ENCODE measurements around the gene OR1A2. TPM values are rescaled to one million over a fixed set of nuclear protein-coding genes. Genes with fewer than 3 reads are reported as not detected.
A peak's percentile ranks its signal among the peaks of the same experiment; 100 is the strongest.
"Not testable (repeated sequence)": the region's sequence is repeated elsewhere in the genome, so short reads cannot be mapped to it uniquely, and the experiment has no call there.

Gene OR1A2, protein sequence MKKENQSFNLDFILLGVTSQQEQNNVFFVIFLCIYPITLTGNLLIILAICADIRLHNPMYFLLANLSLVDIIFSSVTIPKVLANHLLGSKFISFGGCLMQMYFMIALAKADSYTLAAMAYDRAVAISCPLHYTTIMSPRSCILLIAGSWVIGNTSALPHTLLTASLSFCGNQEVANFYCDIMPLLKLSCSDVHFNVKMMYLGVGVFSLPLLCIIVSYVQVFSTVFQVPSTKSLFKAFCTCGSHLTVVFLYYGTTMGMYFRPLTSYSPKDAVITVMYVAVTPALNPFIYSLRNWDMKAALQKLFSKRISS
- not detected for total RNA-seq

GRCh38 chr17:3197219-3197618 is at the start of gene OR1A2:
Gene OR1A2, plus strand, starts transcription at chr17:3197519. Its CDS starts 0 bp downstream, at chr17:3197519.
- H3K9me3 Mint-ChIP-seq = no peaks in the 10 kb centered on the region

DNA sequence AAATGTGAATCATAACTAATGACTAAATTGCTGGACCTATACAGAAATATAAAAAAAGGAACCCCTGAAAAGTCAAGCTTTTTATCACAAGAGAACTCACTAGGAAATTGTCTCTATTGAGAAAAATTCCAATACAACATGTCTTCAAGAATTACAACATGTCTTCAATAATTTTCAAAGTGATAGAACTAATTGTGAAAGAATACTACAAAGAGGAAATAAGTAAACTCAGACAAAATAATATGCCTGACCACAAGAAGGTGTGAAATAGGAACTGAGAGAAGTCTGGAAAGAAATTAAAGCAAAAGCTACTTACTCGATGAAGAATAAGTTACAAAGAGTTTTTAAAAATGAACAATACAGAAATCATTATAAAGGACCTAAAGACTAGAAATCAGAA is 40.1 kb upstream of the OR1A2 start:
- no peak for DNase-seq
- Mint-ChIP-seq H3K27me3 (peaks cover 8% of the 10 kb centered on the region), H3K4me3 (no peak overlapping the region), H3K9me3 (no peaks in the 10 kb centered on the region), H3K27ac (no peak overlapping the region), H3K36me3 (ENCODE audit: low read depth) (no peaks in the 10 kb centered on the region), H3K4me1 (no peaks in the 10 kb centered on the region)
- ChIA-PET POLR2A (no interaction called here), CTCF (no interaction called here)

More at GRCh38 chr17:3197219-3197618, at the start of gene OR1A2:
- H3K27ac Mint-ChIP-seq = no peak within 1 kb of the TSS
- H3K36me3 Mint-ChIP-seq (ENCODE audit: low read depth) = no peaks in the 10 kb centered on the region
- H3K4me1 Mint-ChIP-seq = no peaks in the 10 kb centered on the region
- CTCF ChIA-PET = no interaction called here
- H3K4me3 Mint-ChIP-seq = no peak within 1 kb of the TSS
- no peak for DNase-seq
- POLR2A ChIA-PET = no interaction called here
- peaks cover 15% of the 10 kb centered on the region for H3K27me3 Mint-ChIP-seq

DNA sequence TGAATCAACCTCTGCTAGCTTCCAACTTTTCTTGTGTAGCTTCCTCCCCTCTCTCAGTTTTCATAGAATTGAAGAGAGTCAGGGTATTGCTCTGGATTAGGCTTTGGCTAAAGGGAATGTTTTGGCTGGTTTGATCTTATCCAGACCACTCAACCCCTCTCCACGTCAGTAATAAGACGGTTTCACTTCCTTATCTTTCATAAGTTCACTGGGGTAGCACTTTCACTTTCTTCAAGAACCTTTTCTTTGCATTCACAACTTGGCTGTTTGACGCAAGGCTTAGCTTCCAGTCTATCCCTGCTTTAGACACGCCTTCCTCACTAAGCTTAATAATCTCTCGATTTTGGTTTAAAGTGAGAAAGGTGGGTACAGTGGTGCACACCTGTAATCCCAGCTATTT is 29.7 kb upstream of the OR1A2 start:
- Mint-ChIP-seq H3K4me1 (peaks cover 2% of the 10 kb centered on the region), H3K27ac (no peak overlapping the region), H3K27me3 (peaks cover 2% of the 10 kb centered on the region), H3K9me3 (peaks cover 6% of the 10 kb centered on the region), H3K4me3 (no peak overlapping the region), H3K36me3 (ENCODE audit: low read depth) (no peaks in the 10 kb centered on the region)
- POLR2A ChIA-PET = no interaction called here
- CTCF ChIA-PET = no interaction called here
- no peak for DNase-seq

GRCh38 chr17:3189961-3190360 is 7.4 kb upstream of the OR1A2 start:
- CTCF ChIA-PET = no interaction called here
- POLR2A ChIA-PET = no interaction called here
- H3K9me3 Mint-ChIP-seq = no peaks in the 10 kb centered on the region
- H3K4me3 Mint-ChIP-seq = no peak overlapping the region
- H3K36me3 Mint-ChIP-seq (ENCODE audit: low read depth) = no peaks in the 10 kb centered on the region
- H3K27me3 Mint-ChIP-seq = peaks cover 12% of the 10 kb centered on the region
- DNase-seq = no peak
- H3K27ac Mint-ChIP-seq = no peak overlapping the region
- H3K4me1 Mint-ChIP-seq = no peaks in the 10 kb centered on the region

DNA sequence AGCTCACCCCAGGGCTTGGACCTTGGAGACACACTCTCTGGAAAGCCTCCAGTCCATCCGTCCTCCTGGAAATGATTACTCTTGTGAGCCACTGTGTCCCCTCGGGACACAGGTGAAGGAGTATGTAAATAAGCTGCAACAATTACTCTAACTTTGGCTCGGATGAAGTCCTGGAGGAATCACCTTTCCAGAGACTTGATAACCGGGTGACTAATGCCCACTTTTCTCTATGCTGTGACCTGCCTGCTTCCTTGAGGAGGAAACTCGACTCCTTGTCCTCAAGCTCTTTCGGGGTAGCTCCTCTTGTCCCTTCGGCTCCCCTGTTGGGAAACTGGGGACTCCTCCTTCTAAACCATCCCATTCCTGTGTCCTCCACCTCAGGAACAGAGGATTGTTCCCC is 10.0 kb downstream of the OR1A2 start, which contains the start of gene OR1A1:
TSS of gene OR1A1 (plus strand) at position 301 of the 400 bp plus-strand sequence. CDS start 7,954 bp downstream, outside the sequence.
- ChIA-PET CTCF (no interaction called here), POLR2A (no interaction called here)
- Mint-ChIP-seq H3K4me1 (no peaks in the 10 kb centered on the region), H3K9me3 (peaks cover 4% of the 10 kb centered on the region), H3K4me3 (no peak within 1 kb of the TSS), H3K27me3 (peaks cover 10% of the 10 kb centered on the region), H3K27ac (no peak within 1 kb of the TSS), H3K36me3 (ENCODE audit: low read depth) (no peaks in the 10 kb centered on the region)
- DNase-seq = no peak

DNA sequence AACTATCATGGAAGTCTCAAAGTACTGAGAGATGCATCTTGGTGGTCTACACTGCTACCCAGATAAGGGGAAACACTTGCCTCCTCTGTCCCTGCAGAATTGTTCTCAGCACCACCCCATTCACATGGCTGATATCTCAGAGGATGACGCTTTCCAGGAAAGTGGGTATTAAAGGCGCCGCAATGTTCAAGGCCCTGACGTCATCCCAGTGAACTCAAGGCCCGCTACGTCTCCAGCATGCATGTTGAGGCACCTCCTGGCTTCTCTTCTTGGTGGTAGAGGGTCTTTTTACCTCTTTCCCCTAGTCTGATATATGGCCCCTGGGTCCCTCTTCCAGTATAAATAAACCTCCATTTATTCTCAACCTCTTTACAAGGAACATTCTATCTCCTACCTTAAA is 11.2 kb downstream of the OR1A2 start:
- DNase-seq = no peak
- Mint-ChIP-seq H3K4me3 (no peak overlapping the region), H3K4me1 (no peaks in the 10 kb centered on the region), H3K9me3 (peaks cover 4% of the 10 kb centered on the region), H3K27ac (no peak overlapping the region), H3K36me3 (ENCODE audit: low read depth) (no peaks in the 10 kb centered on the region), H3K27me3 (peaks cover 10% of the 10 kb centered on the region)
- POLR2A ChIA-PET = no interaction called here
- CTCF ChIA-PET = no interaction called here

DNA sequence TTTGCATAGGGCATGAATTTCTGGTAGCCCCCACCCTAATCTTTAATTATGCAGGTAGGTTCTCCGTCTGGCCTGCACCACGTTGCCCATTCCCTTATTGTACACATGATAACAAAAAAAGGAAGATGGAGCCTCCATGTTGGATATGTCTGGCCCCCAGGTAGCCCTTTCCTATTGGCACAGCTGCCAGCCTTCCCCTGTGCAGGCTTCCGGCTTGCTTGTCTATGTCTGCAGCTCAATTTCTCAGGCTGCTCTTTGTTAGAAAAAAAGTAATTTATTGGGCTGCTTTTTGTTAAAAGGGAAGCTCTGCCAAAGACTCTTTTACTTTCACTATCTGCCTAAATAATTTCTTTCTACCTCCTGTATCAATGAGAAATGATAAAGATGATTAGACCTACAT is 15.7 kb downstream of the OR1A2 start:
- H3K4me3 Mint-ChIP-seq = no peak overlapping the region
- no peaks in the 10 kb centered on the region for H3K36me3 Mint-ChIP-seq (ENCODE audit: low read depth)

GRCh38 chr17:3213587-3213986 is 16.3 kb downstream of the OR1A2 start:
- CTCF ChIA-PET = no interaction called here
- Mint-ChIP-seq H3K27me3 (no peaks in the 10 kb centered on the region), H3K36me3 (ENCODE audit: low read depth) (no peaks in the 10 kb centered on the region), H3K4me3 (no peak overlapping the region), H3K4me1 (no peaks in the 10 kb centered on the region), H3K9me3 (peaks cover 4% of the 10 kb centered on the region), H3K27ac (no peak overlapping the region)
- no peak for DNase-seq
- POLR2A ChIA-PET = no interaction called here

More for the DNA sequence above, 15.7 kb downstream of the OR1A2 start:
- H3K27ac Mint-ChIP-seq = no peak overlapping the region
- H3K9me3 Mint-ChIP-seq = peaks cover under 1% of the 10 kb centered on the region
- CTCF ChIA-PET = no interaction called here
- DNase-seq = no peak
- POLR2A ChIA-PET = no interaction called here
- no peaks in the 10 kb centered on the region for H3K4me1 Mint-ChIP-seq
- H3K27me3 Mint-ChIP-seq = no peaks in the 10 kb centered on the region

GRCh38 chr17:3219978-3220377 is 22.7 kb downstream of the OR1A2 start:
- H3K27ac Mint-ChIP-seq; POLR2A ChIA-PET; DNase-seq; H3K36me3 Mint-ChIP-seq (ENCODE audit: low read depth); CTCF ChIA-PET; H3K4me3 Mint-ChIP-seq: not testable (repeated sequence)
- Mint-ChIP-seq H3K4me1 (peaks cover 17% of the 10 kb centered on the region), H3K27me3 (peaks cover 11% of the 10 kb centered on the region), H3K9me3 (peaks cover 17% of the 10 kb centered on the region)

DNA sequence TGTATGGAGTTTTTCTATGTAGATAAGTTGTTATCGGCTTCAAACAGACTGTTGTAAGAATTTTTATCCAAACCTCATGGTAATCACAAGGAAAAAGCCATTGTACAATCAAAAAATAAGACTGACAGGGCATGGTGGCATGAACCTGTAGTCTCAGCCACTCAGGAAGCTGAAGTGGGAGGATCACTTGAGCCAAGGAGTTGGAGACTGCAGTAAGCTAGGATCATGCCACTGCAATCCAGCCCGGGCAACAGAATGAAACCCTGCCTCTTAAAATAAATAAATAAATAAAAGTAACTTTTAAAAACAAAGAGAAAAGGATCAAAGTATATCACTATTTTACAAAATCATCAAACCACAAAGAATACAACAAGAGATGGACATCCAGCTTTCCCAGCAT is 24.5 kb downstream of the OR1A2 start:
- CTCF ChIA-PET = no interaction called here
- H3K27ac Mint-ChIP-seq = peak overlapping the region; percentile 81
- H3K36me3 Mint-ChIP-seq (ENCODE audit: low read depth) = peaks cover 2% of the 10 kb centered on the region
- H3K27me3 Mint-ChIP-seq = peaks cover 15% of the 10 kb centered on the region
- H3K4me1 Mint-ChIP-seq = peaks cover 17% of the 10 kb centered on the region
- no peak for DNase-seq
- POLR2A ChIA-PET = no interaction called here
- peak overlapping the region; percentile 45 for H3K4me3 Mint-ChIP-seq
- peaks cover 17% of the 10 kb centered on the region for H3K9me3 Mint-ChIP-seq

- POLR2A ChIA-PET = no interaction called here
- peaks cover 17% of the 10 kb centered on the region for H3K4me1 Mint-ChIP-seq
- CTCF ChIA-PET = no interaction called here
- H3K4me3 Mint-ChIP-seq = peak overlapping the region; percentile 45
- H3K27ac Mint-ChIP-seq = peak overlapping the region; percentile 81
- peaks cover 15% of the 10 kb centered on the region for H3K27me3 Mint-ChIP-seq
- peaks cover 17% of the 10 kb centered on the region for H3K9me3 Mint-ChIP-seq
- DNase-seq = peak; percentile 42
- H3K36me3 Mint-ChIP-seq (ENCODE audit: low read depth) = peaks cover 2% of the 10 kb centered on the region
Measured at GRCh38 chr17:3222505-3222904, 25.2 kb downstream of the OR1A2 start.

DNA sequence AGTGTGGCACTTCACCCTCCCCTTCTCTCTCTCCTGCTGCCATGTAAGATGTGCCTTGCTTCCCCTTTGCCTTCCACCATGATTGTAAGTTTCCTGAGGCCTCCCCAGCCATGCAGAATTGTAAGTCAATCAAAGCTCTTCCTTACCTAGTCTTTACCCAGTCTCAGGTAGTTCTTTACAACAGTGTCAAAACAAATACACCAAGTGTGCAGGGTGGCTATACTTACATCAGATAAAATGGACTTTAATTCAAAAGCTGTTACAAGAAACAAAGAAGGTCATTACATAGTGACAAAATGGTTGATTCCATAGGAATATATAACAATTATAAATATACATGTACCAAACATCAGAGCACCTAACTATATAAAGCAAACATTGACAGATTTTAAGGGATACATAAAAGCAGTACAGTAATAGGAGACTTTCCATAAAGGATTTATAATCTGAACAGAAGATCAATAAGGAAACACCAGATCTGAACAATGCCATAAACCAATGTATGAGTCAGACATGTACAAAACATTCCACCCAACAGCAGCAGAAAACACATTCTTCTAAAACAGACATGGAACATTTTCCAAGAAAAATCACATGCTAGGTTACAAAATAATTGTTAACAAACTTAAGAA is 27.5 kb downstream of the OR1A2 start:
- POLR2A ChIA-PET; CTCF ChIA-PET; DNase-seq; H3K36me3 Mint-ChIP-seq (ENCODE audit: low read depth); H3K4me3 Mint-ChIP-seq; H3K27ac Mint-ChIP-seq: not testable (repeated sequence)
- peaks cover 17% of the 10 kb centered on the region for H3K4me1 Mint-ChIP-seq
- H3K27me3 Mint-ChIP-seq = peaks cover 11% of the 10 kb centered on the region
- peaks cover 13% of the 10 kb centered on the region for H3K9me3 Mint-ChIP-seq

GRCh38 chr17:3232300-3232699 is 35.0 kb downstream of the OR1A2 start:
- H3K36me3 Mint-ChIP-seq (ENCODE audit: low read depth); CTCF ChIA-PET; H3K27ac Mint-ChIP-seq; H3K4me1 Mint-ChIP-seq; POLR2A ChIA-PET; H3K4me3 Mint-ChIP-seq; DNase-seq; H3K27me3 Mint-ChIP-seq; H3K9me3 Mint-ChIP-seq: not testable (repeated sequence)

GRCh38 chr17:3238685-3239084 is 41.4 kb downstream of the OR1A2 start:
- H3K36me3 Mint-ChIP-seq (ENCODE audit: low read depth); H3K4me1 Mint-ChIP-seq; POLR2A ChIA-PET; H3K9me3 Mint-ChIP-seq; DNase-seq; H3K4me3 Mint-ChIP-seq; H3K27me3 Mint-ChIP-seq; H3K27ac Mint-ChIP-seq; CTCF ChIA-PET: not testable (repeated sequence)

Measured in activated CD4-positive, alpha-beta T cell treated with anti-CD3 and anti-CD28 coated beads, Interleukin-2, amount 10 ng/mL, durations not matched to agents 7 days and 5 days (primary cell).